WTC11 (cell line): ENCODE results near the gene CDX4.

ENCODE experiments used
- CREB1 ChIP-seq: sonication (generic); formaldehyde crosslinking; IDR thresholded peaks from 2 replicates; pipeline ENCODE4 v1.8.0; 2023; ENCODE audit warnings: mild to moderate bottlenecking, missing genetic modification reagents
- ESRRA ChIP-seq: sonication (generic); formaldehyde crosslinking; IDR thresholded peaks from 2 replicates; pipeline ENCODE4 v1.8.1; 2022; ENCODE audit warnings: mild to moderate bottlenecking, missing genetic modification reagents, borderline replicate concordance
- GABPB1 ChIP-seq: sonication (generic); formaldehyde crosslinking; IDR thresholded peaks from 2 replicates; pipeline ENCODE4 v1.8.1; 2023; ENCODE audit warnings: mild to moderate bottlenecking, missing genetic modification reagents
- IRF2 ChIP-seq: sonication (generic); formaldehyde crosslinking; IDR thresholded peaks from 2 replicates; pipeline ENCODE4 v1.8.0; 2022; ENCODE audit warnings: low read depth, missing genetic modification reagents, borderline replicate concordance
- JUN ChIP-seq: sonication (generic); formaldehyde crosslinking; IDR thresholded peaks from 2 replicates; pipeline ENCODE4 v1.8.0; 2023; ENCODE audit warnings: mild to moderate bottlenecking, missing genetic modification reagents
- TP53 ChIP-seq: sonication (generic); formaldehyde crosslinking; IDR thresholded peaks from 2 replicates; pipeline ENCODE4 v1.8.1; 2023; ENCODE audit warnings: mild to moderate bottlenecking, missing genetic modification reagents
- TF ChIP-seq, protein P1 (sequence below): sonication (generic); formaldehyde crosslinking; IDR thresholded peaks from 2 replicates; pipeline ENCODE4 v1.8.1; 2023; ENCODE audit warnings: mild to moderate bottlenecking, missing genetic modification reagents, moderate library complexity
- TF ChIP-seq, protein P2 (sequence below): sonication (generic); formaldehyde crosslinking; conservative IDR thresholded peaks from 2 replicates; pipeline ENCODE4 v1.8.1; 2022; ENCODE audit warnings: mild to moderate bottlenecking, missing genetic modification reagents
- TF ChIP-seq, protein P3 (sequence below): fragments of 200-600 bp; IDR thresholded peaks from 2 replicates; pipeline ENCODE4 v1.8.0; 2022; ENCODE audit warnings: antibody characterized with exemption
- TF ChIP-seq, protein P4 (sequence below): sonication (generic); formaldehyde crosslinking; IDR thresholded peaks from 2 replicates; pipeline ENCODE4 v1.8.1; 2023; ENCODE audit warnings: mild to moderate bottlenecking, moderate library complexity, missing genetic modification reagents
- TF ChIP-seq, protein P5 (sequence below): sonication (generic); formaldehyde crosslinking; IDR thresholded peaks from 2 replicates; pipeline ENCODE4 v1.8.0; 2023; ENCODE audit warnings: missing genetic modification reagents, mild to moderate bottlenecking, borderline replicate concordance
- TF ChIP-seq, protein P6 (sequence below): sonication (generic); formaldehyde crosslinking; IDR thresholded peaks from 2 replicates; pipeline ENCODE4 v1.8.1; 2022; ENCODE audit warnings: mild to moderate bottlenecking, missing genetic modification reagents, moderate library complexity, borderline replicate concordance

DNA sequence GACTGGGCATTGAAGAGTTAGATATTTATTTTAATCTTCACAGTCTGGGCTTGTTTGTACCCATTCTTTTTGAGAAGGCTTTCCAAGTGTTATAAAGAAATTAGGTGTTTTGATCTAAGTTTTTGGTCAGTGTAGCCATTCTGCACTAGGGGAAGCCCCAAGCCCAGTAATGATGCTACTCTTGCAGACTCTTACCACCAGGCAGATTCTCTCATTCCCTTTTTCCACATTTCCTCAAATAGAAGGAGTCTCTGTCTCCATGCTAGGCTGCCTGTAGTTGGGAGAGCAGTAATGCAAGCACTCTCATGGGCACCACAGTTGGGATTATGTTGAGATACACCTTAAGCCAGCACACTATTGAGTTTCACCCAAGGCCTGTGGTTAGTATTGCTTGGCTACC is 21.5 kb downstream of the CDX4 start:
- TF ChIP-seq GABPB1 (CRISPR knock-in tag) = no peak
- TF ChIP-seq IRF2 = no peak
- TF ChIP-seq, protein P1, sequence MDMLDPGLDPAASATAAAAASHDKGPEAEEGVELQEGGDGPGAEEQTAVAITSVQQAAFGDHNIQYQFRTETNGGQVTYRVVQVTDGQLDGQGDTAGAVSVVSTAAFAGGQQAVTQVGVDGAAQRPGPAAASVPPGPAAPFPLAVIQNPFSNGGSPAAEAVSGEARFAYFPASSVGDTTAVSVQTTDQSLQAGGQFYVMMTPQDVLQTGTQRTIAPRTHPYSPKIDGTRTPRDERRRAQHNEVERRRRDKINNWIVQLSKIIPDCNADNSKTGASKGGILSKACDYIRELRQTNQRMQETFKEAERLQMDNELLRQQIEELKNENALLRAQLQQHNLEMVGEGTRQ = no peak
- TF ChIP-seq, protein P2, sequence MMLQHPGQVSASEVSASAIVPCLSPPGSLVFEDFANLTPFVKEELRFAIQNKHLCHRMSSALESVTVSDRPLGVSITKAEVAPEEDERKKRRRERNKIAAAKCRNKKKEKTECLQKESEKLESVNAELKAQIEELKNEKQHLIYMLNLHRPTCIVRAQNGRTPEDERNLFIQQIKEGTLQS (CRISPR knock-in tag) = no peak
- no peak for TF ChIP-seq CREB1 (CRISPR knock-in tag)
- TF ChIP-seq, protein P3, sequence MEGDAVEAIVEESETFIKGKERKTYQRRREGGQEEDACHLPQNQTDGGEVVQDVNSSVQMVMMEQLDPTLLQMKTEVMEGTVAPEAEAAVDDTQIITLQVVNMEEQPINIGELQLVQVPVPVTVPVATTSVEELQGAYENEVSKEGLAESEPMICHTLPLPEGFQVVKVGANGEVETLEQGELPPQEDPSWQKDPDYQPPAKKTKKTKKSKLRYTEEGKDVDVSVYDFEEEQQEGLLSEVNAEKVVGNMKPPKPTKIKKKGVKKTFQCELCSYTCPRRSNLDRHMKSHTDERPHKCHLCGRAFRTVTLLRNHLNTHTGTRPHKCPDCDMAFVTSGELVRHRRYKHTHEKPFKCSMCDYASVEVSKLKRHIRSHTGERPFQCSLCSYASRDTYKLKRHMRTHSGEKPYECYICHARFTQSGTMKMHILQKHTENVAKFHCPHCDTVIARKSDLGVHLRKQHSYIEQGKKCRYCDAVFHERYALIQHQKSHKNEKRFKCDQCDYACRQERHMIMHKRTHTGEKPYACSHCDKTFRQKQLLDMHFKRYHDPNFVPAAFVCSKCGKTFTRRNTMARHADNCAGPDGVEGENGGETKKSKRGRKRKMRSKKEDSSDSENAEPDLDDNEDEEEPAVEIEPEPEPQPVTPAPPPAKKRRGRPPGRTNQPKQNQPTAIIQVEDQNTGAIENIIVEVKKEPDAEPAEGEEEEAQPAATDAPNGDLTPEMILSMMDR = no peak
- TF ChIP-seq ESRRA (CRISPR knock-in tag) = no peak
- TF ChIP-seq, protein P4, sequence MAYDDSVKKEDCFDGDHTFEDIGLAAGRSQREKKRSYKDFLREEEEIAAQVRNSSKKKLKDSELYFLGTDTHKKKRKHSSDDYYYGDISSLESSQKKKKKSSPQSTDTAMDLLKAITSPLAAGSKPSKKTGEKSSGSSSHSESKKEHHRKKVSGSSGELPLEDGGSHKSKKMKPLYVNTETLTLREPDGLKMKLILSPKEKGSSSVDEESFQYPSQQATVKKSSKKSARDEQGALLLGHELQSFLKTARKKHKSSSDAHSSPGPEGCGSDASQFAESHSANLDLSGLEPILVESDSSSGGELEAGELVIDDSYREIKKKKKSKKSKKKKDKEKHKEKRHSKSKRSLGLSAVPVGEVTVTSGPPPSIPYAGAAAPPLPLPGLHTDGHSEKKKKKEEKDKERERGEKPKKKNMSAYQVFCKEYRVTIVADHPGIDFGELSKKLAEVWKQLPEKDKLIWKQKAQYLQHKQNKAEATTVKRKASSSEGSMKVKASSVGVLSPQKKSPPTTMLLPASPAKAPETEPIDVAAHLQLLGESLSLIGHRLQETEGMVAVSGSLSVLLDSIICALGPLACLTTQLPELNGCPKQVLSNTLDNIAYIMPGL (CRISPR knock-in tag) = no peak
- TF ChIP-seq, protein P5, sequence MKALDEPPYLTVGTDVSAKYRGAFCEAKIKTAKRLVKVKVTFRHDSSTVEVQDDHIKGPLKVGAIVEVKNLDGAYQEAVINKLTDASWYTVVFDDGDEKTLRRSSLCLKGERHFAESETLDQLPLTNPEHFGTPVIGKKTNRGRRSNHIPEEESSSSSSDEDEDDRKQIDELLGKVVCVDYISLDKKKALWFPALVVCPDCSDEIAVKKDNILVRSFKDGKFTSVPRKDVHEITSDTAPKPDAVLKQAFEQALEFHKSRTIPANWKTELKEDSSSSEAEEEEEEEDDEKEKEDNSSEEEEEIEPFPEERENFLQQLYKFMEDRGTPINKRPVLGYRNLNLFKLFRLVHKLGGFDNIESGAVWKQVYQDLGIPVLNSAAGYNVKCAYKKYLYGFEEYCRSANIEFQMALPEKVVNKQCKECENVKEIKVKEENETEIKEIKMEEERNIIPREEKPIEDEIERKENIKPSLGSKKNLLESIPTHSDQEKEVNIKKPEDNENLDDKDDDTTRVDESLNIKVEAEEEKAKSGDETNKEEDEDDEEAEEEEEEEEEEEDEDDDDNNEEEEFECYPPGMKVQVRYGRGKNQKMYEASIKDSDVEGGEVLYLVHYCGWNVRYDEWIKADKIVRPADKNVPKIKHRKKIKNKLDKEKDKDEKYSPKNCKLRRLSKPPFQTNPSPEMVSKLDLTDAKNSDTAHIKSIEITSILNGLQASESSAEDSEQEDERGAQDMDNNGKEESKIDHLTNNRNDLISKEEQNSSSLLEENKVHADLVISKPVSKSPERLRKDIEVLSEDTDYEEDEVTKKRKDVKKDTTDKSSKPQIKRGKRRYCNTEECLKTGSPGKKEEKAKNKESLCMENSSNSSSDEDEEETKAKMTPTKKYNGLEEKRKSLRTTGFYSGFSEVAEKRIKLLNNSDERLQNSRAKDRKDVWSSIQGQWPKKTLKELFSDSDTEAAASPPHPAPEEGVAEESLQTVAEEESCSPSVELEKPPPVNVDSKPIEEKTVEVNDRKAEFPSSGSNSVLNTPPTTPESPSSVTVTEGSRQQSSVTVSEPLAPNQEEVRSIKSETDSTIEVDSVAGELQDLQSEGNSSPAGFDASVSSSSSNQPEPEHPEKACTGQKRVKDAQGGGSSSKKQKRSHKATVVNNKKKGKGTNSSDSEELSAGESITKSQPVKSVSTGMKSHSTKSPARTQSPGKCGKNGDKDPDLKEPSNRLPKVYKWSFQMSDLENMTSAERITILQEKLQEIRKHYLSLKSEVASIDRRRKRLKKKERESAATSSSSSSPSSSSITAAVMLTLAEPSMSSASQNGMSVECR (CRISPR knock-in tag) = no peak
- TF ChIP-seq JUN (CRISPR knock-in tag) = no peak
- TF ChIP-seq, protein P6, sequence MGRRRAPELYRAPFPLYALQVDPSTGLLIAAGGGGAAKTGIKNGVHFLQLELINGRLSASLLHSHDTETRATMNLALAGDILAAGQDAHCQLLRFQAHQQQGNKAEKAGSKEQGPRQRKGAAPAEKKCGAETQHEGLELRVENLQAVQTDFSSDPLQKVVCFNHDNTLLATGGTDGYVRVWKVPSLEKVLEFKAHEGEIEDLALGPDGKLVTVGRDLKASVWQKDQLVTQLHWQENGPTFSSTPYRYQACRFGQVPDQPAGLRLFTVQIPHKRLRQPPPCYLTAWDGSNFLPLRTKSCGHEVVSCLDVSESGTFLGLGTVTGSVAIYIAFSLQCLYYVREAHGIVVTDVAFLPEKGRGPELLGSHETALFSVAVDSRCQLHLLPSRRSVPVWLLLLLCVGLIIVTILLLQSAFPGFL = no peak
- TF ChIP-seq TP53 (CRISPR knock-in tag) = no peak
